Astrocyte (in vitro differentiated cells and primary cell): ENCODE results near the gene EGFL7.

Experiments
- EZH2 ChIP-seq: IDR thresholded peaks from 2 replicates; pipeline ENCODE4 v1.6.1; 2012; ENCODE audit warnings: mild to moderate bottlenecking, low read length, inconsistent platforms; ENCODE audit not compliant: insufficient read depth
- TF ChIP-seq, protein P1 (sequence below): IDR thresholded peaks from 2 replicates; pipeline ENCODE4 v1.5.1; 2011; ENCODE audit warnings: low read depth, mild to moderate bottlenecking, inconsistent platforms, low read length, moderate library complexity; ENCODE audit not compliant: insufficient read depth

DNA sequence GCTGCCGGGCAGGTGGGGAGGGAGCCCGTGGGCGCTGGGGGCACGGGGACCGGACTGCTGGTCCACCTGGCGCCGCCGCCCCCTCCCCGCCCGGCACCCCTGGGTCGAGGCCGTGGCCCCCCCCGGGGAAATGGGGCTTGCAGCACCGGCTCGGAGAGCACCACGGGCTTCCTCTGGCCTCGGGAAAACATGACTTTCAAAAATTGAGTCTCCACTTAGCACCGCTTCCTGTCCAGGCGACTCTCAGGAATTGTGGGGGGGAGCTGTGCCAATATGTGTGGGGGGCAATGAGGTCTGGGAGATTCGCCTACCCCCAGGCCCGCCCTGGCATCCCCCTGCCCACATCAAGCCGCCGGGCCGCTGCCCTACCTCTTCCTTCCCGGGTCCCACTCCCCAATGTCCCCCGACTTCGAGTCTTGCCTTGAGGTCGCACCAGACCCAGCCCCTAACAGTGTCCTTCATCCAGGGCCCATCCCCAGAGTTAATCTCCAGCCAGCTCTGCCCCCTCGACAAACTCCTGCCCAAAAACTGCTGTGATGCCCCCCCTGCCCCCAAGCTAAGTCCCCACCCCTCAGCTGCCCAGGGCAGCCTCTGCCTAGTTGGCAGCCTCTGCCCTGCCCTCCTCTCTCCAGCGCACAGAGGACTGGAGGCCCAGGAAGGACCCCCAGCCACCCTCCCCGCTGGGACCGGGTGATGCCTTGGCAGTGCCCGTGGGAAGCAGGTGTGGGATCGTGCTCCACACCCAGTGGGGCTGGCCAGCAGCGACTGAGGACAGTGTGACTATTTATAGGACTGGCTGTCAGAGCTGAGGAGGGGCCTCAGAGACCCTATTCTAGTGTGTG is 3.9 kb downstream of the EGFL7 start:
- TF ChIP-seq, protein P1, sequence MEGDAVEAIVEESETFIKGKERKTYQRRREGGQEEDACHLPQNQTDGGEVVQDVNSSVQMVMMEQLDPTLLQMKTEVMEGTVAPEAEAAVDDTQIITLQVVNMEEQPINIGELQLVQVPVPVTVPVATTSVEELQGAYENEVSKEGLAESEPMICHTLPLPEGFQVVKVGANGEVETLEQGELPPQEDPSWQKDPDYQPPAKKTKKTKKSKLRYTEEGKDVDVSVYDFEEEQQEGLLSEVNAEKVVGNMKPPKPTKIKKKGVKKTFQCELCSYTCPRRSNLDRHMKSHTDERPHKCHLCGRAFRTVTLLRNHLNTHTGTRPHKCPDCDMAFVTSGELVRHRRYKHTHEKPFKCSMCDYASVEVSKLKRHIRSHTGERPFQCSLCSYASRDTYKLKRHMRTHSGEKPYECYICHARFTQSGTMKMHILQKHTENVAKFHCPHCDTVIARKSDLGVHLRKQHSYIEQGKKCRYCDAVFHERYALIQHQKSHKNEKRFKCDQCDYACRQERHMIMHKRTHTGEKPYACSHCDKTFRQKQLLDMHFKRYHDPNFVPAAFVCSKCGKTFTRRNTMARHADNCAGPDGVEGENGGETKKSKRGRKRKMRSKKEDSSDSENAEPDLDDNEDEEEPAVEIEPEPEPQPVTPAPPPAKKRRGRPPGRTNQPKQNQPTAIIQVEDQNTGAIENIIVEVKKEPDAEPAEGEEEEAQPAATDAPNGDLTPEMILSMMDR = no peak
- TF ChIP-seq EZH2 = no peak
